Spleen (tissue), 11 donors: ENCODE results near the gene LONRF2. TPM values are rescaled to one million over a fixed set of nuclear protein-coding genes. Genes with fewer than 3 reads are reported as not detected.

Experiments
- DNase-seq: peaks from one replicate; pipeline ENCODE4 v3.0.0-alpha.2; 2020
- H3K27ac ChIP-seq, 8 donors: fragments of 200-600 bp; sonication (generic) in 7 of 8; 1 replicate in 4 of 8; 2 replicates in 4 of 8; pipeline versions ENCODE4 v1.5.0 to v1.8.0; 2016 to 2021; ENCODE audit warnings: inconsistent platforms in 4 of 8, mild to moderate bottlenecking in 4 of 8, moderate library complexity in 1 of 8
- H3K27me3 ChIP-seq, 7 donors: fragments of 200-600 bp; sonication (generic) in 6 of 7; replicated peaks in 1 of 7; 1 replicate in 4 of 7; 2 replicates in 3 of 7; pipeline versions ENCODE4 v1.5.0 to v1.8.0; 2016 to 2021; ENCODE audit warnings: inconsistent platforms in 3 of 7, mild to moderate bottlenecking in 1 of 7
- H3K36me3 ChIP-seq, 6 donors: fragments of 200-600 bp; sonication (generic) in 5 of 6; 1 replicate in 4 of 6; 2 replicates in 2 of 6; pipeline versions ENCODE4 v1.5.0 to v1.8.0; 2016 to 2021; ENCODE audit warnings: inconsistent platforms in 2 of 6
- H3K4me1 ChIP-seq, 6 donors: fragments of 200-600 bp; sonication (generic) in 5 of 6; 1 replicate in 3 of 6; 2 replicates in 3 of 6; pipeline versions ENCODE4 v1.5.0 to v1.8.0; 2016 to 2021; ENCODE audit warnings: inconsistent platforms in 3 of 6
- H3K4me3 ChIP-seq, 8 donors: fragments of 200-600 bp; sonication (generic) in 7 of 8; 1 replicate in 4 of 8; 2 replicates in 4 of 8; pipeline versions ENCODE4 v1.5.0 to v1.8.0; 2016 to 2021; ENCODE audit warnings: inconsistent platforms in 4 of 8, mild to moderate bottlenecking in 4 of 8, moderate library complexity in 2 of 8
- H3K9me3 ChIP-seq, 8 donors: fragments of 200-600 bp; sonication (generic) in 7 of 8; 1 replicate in 4 of 8; 2 replicates in 4 of 8; pipeline versions ENCODE4 v1.5.0 to v1.8.0; 2016 to 2021; ENCODE audit warnings: inconsistent platforms in 4 of 8
- CTCF ChIP-seq, 11 experiments: fragments of 200-600 bp in 7 of 11; fragments of 450-650 bp in 4 of 11; sonication (generic) in 4 of 11; IDR thresholded peaks in 8 of 11; conservative IDR thresholded peaks in 3 of 11; 1 replicate in 7 of 11; 2 replicates in 4 of 11; pipeline versions ENCODE4 v1.4.0 to v1.8.0; 2016 to 2021; ENCODE audit warnings: antibody characterized with exemption in 11 of 11, inconsistent platforms in 4 of 11, mild to moderate bottlenecking in 1 of 11
- POLR2A ChIP-seq, 3 donors: fragments of 450-650 bp; IDR thresholded peaks; one replicate each; pipeline ENCODE4 v1.5.1; 2017; ENCODE audit warnings: antibody characterized with exemption in 3 of 3, mild to moderate bottlenecking in 1 of 3
- POLR2AphosphoS5 ChIP-seq, 3 donors: sonication (generic); formaldehyde crosslinking; IDR thresholded peaks; one replicate each; pipeline ENCODE4 v1.5.1; 2017; ENCODE audit warnings: antibody characterized with exemption in 3 of 3
- WGBS, 5 donors: extraction: QIAGEN DNeasy Blood & Tissue Kit in 3 of 5; methylation state at CpG; one replicate each; pipeline versions ENCODE4 v1.1.5 to v1.1.7; 2013 to 2018; 5-methylcytosine and 5-hydroxymethylcytosine counted together
- intact Hi-C: fragments of 100-400 bp; cut with DNase I; formaldehyde crosslinking; loops from one replicate; pipeline ENCODE4 v1.15.0; 2023; ENCODE audit warnings: low total_unique reads
- polyA plus RNA-seq, 3 donors: library from polyadenylated mRNA; stranded (reverse); fragments of 200-250 nt; gene quantifications; one replicate each; pipeline ENCODE4 v1.2.1, GENCODE V29; 2013
- total RNA-seq, 7 donors: library from RNA; depleted of rRNA in 3 of 7; stranded (reverse); fragments of >200 nt in 3 of 7; fragmentation: NEBNext Ultra II Directional in 4 of 7; extraction: Animal tissue kit (Norgen Biotek cat#: 25700) in 4 of 7; gene quantifications; one replicate each; pipeline versions ENCODE4 v1.1.0 to v1.2.1, GENCODE V29; 2016 to 2021
- donor health status: healthy with polysubstance abuse.
- donor health status: DM: no; HTN: no; CAD: no; lungs with moderate emphysema.
- donor health status: DM: no; HTN: no; CAD: no.
- donor health status: Bipolar disorder and iron deficiency.
- donor health status: healthy.
- donor health status: DM: no; HTN: no; CAD: no.
- donor health status: DM: yes; HTN: yes; CAD: no.

LONRF2 gene
- total and polyA plus RNA-seq, 10 donors, result 0.11 to 4.9 (median 1.9) TPM

GRCh38 chr2:100247256-100248043 lies 74.9 kb downstream of the LONRF2 start:
- no peaks in the 10 kb centered on the region for H3K9me3 ChIP-seq
- DNase-seq, result peak; percentile 89
- H3K4me1 ChIP-seq, result peaks cover 9 to 83% (median 27%) of the 10 kb centered on the region in 6 donors
- intact Hi-C loops, result no loop called here
- H3K4me3 ChIP-seq, result no peak overlapping the region
- WGBS, 5 donors, result 44 to 63% (median 60%) methylated on average over 12 to 14 of the region's 14 CpGs
- peak overlapping the region in 6 of 8 donors; percentile 5 to 78 (median 42) for H3K27ac ChIP-seq
- H3K36me3 ChIP-seq, result no peaks in the 10 kb centered on the region
- no peaks in the 10 kb centered on the region for H3K27me3 ChIP-seq
- TF ChIP-seq POLR2A (IDR thresholded peaks at IDR 0.05) (no peak), POLR2AphosphoS5 (IDR thresholded peaks at IDR 0.05) (peak; percentile 82 to 91 (median 90))

GRCh38 chr2:100246163-100247145 lies 75.8 kb downstream of the LONRF2 start:
- Histone ChIP-seq H3K9me3 (no peaks in the 10 kb centered on the region), H3K4me3 (no peak overlapping the region), H3K27me3 (no peaks in the 10 kb centered on the region), H3K36me3 (no peaks in the 10 kb centered on the region), H3K4me1 (peaks cover 9 to 90% (median 31%) of the 10 kb centered on the region in 6 donors), H3K27ac (peak overlapping the region in 1 of 8 donors; percentile 78)
- intact Hi-C loops, result no loop called here
- WGBS, 5 donors, result 69 to 75% (median 72%) methylated on average over 28 of the region's 28 CpGs
- peak; percentile 76 for DNase-seq
- TF ChIP-seq CTCF (IDR thresholded peaks at IDR 0.05 in 8 of 11, conservative IDR thresholded peaks at IDR 0.05 in 3 of 11) (peak in 9 of 11 experiments; percentile 42 to 63 (median 56)), POLR2A (IDR thresholded peaks at IDR 0.05) (no peak)

- H3K4me3 ChIP-seq, result no peak overlapping the region
- peaks cover 9 to 88% (median 31%) of the 10 kb centered on the region in 6 donors for H3K4me1 ChIP-seq
- TF ChIP-seq CTCF (IDR thresholded peaks at IDR 0.05 in 8 of 11, conservative IDR thresholded peaks at IDR 0.05 in 3 of 11) (no peak), POLR2AphosphoS5 (IDR thresholded peaks at IDR 0.05) (no peak), POLR2A (IDR thresholded peaks at IDR 0.05) (no peak)
- H3K27ac ChIP-seq, result no peak overlapping the region
- WGBS, 5 donors, result 89 to 96% (median 92%) methylated on average over 4 of the region's 4 CpGs
- H3K9me3 ChIP-seq, result no peaks in the 10 kb centered on the region
- peak; percentile 68 for DNase-seq
- intact Hi-C loops, result no loop called here
- H3K36me3 ChIP-seq, result no peaks in the 10 kb centered on the region
- no peaks in the 10 kb centered on the region for H3K27me3 ChIP-seq
These were observed 76.6 kb downstream of the LONRF2 start for GRCh38 chr2:100245681-100246080.

- H3K27me3 ChIP-seq, result no peaks in the 10 kb centered on the region
- intact Hi-C loops, result no loop called here
- no peak overlapping the region for H3K27ac ChIP-seq
- WGBS, 5 donors, result 77 to 86% (median 80%) methylated on average over 6 of the region's 6 CpGs
- no peaks in the 10 kb centered on the region for H3K36me3 ChIP-seq
- peaks cover 9 to 81% (median 31%) of the 10 kb centered on the region in 6 donors for H3K4me1 ChIP-seq
- H3K9me3 ChIP-seq, result no peaks in the 10 kb centered on the region
- TF ChIP-seq POLR2A (IDR thresholded peaks at IDR 0.05) (no peak), CTCF (IDR thresholded peaks at IDR 0.05 in 8 of 11, conservative IDR thresholded peaks at IDR 0.05 in 3 of 11) (no peak), POLR2AphosphoS5 (IDR thresholded peaks at IDR 0.05) (no peak)
- H3K4me3 ChIP-seq, result no peak overlapping the region
- peak; percentile 20 for DNase-seq
These were observed 77.3 kb downstream of the LONRF2 start for GRCh38 chr2:100244881-100245605.
